Transverse colon (tissue), 4 donors: Measurements from ENCODE around the gene PGM1.

Experiments
- EP300 ChIP-seq: sonication (generic); formaldehyde crosslinking; IDR thresholded peaks from one replicate; pipeline ENCODE4 v1.6.1; 2017; ENCODE audit warnings: antibody characterized with exemption, low read depth
- POLR2A ChIP-seq: fragments of 450-650 bp; IDR thresholded peaks from one replicate; pipeline ENCODE4 v1.6.1; 2016; ENCODE audit warnings: antibody characterized with exemption, mild to moderate bottlenecking, moderate library complexity
- POLR2AphosphoS5 ChIP-seq, 3 donors: sonication (generic); formaldehyde crosslinking; IDR thresholded peaks; one replicate each; pipeline ENCODE4 v1.6.1; 2016; ENCODE audit warnings: antibody characterized with exemption in 3 of 3
- TF ChIP-seq, protein P1 (sequence below), 5 experiments: fragments of 200-600 bp in 3 of 5; fragments of 450-650 bp in 2 of 5; sonication (generic) in 3 of 5; IDR thresholded peaks; 1 replicate in 2 of 5; 2 replicates in 3 of 5; pipeline ENCODE4 v1.5.1; 2016 to 2017; ENCODE audit warnings: antibody characterized with exemption in 5 of 5, inconsistent platforms in 3 of 5, mild to moderate bottlenecking in 2 of 5, moderate library complexity in 1 of 5

DNA sequence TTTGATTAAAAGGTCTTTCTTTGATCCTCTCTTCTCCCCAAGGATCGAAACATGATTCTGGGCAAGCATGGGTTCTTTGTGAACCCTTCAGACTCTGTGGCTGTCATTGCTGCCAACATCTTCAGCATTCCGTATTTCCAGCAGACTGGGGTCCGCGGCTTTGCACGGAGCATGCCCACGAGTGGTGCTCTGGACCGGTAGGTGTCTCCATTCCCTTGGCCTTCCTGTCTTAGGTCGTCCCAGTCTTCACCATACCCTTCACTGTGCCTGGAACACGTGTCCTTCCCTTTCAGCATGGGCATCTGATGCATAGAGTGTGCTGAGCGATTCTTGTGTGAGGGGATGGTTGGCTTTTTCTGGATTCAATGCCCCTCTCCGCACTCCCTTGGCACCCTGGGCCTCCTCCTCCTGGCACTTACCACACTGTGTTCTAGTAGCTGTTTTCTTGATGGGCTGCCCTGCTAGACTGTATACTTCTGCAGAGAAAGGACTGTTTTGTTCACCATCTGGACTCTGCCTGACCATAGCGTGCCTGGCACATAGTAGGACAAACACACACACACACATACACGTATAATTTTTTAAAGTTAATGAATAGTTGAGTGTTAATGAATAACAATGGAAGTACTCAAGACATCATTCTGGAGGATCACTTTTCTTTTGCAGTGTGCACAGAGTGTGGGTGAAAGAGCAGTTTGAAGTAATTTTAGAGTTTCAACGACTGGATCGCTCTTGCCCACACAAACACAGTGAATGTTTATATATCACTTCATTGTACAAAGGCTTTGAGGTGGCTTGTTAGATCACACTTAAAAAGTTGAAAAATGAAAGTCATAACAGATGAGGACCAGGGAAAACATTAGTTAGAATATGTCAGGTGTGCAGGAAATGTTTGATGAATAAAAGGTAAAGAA is 43.2 kb downstream of the PGM1 start:
- TF ChIP-seq, protein P1, sequence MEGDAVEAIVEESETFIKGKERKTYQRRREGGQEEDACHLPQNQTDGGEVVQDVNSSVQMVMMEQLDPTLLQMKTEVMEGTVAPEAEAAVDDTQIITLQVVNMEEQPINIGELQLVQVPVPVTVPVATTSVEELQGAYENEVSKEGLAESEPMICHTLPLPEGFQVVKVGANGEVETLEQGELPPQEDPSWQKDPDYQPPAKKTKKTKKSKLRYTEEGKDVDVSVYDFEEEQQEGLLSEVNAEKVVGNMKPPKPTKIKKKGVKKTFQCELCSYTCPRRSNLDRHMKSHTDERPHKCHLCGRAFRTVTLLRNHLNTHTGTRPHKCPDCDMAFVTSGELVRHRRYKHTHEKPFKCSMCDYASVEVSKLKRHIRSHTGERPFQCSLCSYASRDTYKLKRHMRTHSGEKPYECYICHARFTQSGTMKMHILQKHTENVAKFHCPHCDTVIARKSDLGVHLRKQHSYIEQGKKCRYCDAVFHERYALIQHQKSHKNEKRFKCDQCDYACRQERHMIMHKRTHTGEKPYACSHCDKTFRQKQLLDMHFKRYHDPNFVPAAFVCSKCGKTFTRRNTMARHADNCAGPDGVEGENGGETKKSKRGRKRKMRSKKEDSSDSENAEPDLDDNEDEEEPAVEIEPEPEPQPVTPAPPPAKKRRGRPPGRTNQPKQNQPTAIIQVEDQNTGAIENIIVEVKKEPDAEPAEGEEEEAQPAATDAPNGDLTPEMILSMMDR (IDR thresholded peaks at IDR 0.05), result no peak
- TF ChIP-seq POLR2AphosphoS5 (IDR thresholded peaks at IDR 0.05), result no peak
- no peak for TF ChIP-seq POLR2A
- no peak for TF ChIP-seq EP300
